ENCODE data around the gene TBL2. TPM values are rescaled to one million over a fixed set of nuclear protein-coding genes. Genes with fewer than 3 reads are reported as not detected.

TBL2 gene
- total RNA-seq, 1 experiment from 2014 or later: 32.3 TPM

DNA sequence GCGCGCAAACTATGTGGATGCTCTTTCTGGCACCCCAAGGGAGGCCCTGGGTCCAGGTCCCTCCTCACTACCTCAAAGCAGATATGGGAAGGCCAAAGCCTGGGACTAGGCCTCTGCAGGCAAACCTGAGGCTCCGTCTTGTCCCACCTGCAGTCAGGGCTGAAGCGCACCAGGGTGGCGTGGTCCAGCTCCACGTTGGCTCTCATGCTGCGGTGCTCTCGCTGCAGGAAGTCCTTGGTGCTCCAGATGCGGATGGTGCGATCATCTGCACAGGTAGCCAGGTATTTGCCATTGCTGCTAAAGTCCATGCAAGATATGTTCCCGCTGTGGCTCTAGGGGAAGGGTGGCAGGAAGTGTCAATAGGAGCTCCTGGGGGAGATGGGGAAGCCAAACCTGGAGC is 4.6 kb downstream of the TBL2 start (continued):
- TF ChIP-seq GABPB1 (CRISPR knock-in tag; IDR thresholded peaks at IDR 0.05) (no peak), MXD4 (CRISPR knock-in tag; IDR thresholded peaks at IDR 0.05; ENCODE audit: borderline replicate concordance) (no peak)
- TF ChIP-seq, protein P1, sequence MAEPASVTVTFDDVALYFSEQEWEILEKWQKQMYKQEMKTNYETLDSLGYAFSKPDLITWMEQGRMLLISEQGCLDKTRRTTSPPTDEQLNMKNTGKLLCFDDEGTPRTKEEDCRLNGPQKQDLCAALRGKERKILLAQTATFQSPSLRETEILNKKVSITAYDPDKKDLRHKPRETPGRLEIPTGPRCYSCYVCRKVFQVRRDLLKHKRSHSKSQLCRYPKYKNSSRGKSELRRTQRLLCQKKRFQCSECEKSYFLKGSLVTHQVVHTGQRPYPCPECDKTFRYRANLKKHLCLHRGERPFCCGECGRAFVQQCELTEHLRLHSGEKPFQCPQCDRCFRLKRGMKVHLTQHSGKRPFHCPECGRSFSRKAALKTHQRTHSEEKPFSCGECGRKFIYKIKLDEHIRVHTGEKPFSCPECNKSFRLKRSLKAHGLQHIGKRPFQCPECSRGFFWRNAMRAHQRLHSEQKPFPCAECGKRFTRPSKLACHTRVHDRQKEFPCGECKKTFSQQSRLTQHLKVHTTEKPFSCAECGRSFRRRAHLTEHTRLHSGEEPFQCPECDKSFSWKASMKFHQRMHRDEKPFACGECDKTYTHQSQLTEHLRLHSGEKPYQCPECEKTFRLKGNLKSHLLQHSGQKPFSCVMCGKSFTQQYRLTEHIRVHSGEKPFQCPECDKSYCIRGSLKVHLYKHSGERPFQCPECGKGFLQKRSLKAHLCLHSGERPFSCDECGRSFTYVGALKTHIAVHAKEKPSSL (CRISPR knock-in tag; conservative IDR thresholded peaks at IDR 0.05): no peak
- TF ChIP-seq, protein P2, sequence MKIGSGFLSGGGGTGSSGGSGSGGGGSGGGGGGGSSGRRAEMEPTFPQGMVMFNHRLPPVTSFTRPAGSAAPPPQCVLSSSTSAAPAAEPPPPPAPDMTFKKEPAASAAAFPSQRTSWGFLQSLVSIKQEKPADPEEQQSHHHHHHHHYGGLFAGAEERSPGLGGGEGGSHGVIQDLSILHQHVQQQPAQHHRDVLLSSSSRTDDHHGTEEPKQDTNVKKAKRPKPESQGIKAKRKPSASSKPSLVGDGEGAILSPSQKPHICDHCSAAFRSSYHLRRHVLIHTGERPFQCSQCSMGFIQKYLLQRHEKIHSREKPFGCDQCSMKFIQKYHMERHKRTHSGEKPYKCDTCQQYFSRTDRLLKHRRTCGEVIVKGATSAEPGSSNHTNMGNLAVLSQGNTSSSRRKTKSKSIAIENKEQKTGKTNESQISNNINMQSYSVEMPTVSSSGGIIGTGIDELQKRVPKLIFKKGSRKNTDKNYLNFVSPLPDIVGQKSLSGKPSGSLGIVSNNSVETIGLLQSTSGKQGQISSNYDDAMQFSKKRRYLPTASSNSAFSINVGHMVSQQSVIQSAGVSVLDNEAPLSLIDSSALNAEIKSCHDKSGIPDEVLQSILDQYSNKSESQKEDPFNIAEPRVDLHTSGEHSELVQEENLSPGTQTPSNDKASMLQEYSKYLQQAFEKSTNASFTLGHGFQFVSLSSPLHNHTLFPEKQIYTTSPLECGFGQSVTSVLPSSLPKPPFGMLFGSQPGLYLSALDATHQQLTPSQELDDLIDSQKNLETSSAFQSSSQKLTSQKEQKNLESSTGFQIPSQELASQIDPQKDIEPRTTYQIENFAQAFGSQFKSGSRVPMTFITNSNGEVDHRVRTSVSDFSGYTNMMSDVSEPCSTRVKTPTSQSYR (CRISPR knock-in tag; IDR thresholded peaks at IDR 0.05): no peak

DNA sequence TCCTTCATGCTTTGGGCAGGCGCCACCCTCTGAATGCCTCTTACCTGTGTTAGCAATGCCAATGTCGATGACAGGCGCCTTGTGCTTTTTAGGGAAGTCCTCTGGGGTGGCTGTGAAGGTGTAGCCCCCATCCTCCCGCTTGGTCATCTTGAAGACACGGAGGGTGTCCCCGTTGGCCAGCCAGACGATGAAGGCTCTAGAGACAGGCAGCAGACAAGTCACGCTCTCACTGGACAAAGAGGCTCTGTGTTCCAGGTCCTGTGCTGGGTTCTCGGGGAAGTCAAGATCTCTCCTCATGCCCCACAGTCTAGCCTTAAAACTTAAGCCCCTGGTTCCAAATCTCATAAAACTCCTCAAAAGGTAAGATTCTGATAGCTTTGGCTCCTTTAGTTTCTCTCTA is 5.1 kb downstream of the TBL2 start:
- Mint-ChIP-seq H3K27ac (no peak overlapping the region), H3K9me3 (no peaks in the 10 kb centered on the region), H3K36me3 (peaks cover 50% of the 10 kb centered on the region), H3K4me1 (peaks cover 10% of the 10 kb centered on the region), H3K27me3 (ENCODE audit: low read depth) (peaks cover 4% of the 10 kb centered on the region), H3K4me3 (no peak overlapping the region)
- TF ChIP-seq ATF1 (CRISPR knock-in tag; IDR thresholded peaks at IDR 0.05) (no peak), RORB (CRISPR knock-in tag; IDR thresholded peaks at IDR 0.05) (no peak), ZBTB43 (CRISPR knock-in tag; IDR thresholded peaks at IDR 0.05) (no peak), GRHL2 (CRISPR knock-in tag; IDR thresholded peaks at IDR 0.05; ENCODE audit: insufficient replicate concordance, severe bottlenecking) (no peak), NFATC4 (CRISPR knock-in tag; IDR thresholded peaks at IDR 0.05) (no peak), KAT7 (CRISPR knock-in tag; IDR thresholded peaks at IDR 0.05; ENCODE audit: borderline replicate concordance) (no peak), GABPB1 (CRISPR knock-in tag; IDR thresholded peaks at IDR 0.05) (no peak), CREM (CRISPR knock-in tag; IDR thresholded peaks at IDR 0.05) (no peak)
- TF ChIP-seq, protein P3, sequence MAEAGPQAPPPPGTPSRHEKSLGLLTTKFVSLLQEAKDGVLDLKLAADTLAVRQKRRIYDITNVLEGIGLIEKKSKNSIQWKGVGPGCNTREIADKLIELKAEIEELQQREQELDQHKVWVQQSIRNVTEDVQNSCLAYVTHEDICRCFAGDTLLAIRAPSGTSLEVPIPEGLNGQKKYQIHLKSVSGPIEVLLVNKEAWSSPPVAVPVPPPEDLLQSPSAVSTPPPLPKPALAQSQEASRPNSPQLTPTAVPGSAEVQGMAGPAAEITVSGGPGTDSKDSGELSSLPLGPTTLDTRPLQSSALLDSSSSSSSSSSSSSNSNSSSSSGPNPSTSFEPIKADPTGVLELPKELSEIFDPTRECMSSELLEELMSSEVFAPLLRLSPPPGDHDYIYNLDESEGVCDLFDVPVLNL (CRISPR knock-in tag; IDR thresholded peaks at IDR 0.05; ENCODE audit: borderline replicate concordance, low read depth): no peak
- TF ChIP-seq, protein P4, sequence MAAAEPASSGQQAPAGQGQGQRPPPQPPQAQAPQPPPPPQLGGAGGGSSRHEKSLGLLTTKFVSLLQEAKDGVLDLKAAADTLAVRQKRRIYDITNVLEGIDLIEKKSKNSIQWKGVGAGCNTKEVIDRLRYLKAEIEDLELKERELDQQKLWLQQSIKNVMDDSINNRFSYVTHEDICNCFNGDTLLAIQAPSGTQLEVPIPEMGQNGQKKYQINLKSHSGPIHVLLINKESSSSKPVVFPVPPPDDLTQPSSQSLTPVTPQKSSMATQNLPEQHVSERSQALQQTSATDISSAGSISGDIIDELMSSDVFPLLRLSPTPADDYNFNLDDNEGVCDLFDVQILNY (CRISPR knock-in tag; IDR thresholded peaks at IDR 0.05): no peak
- DNase-seq (ENCODE audit: low spot score): no peak
- ChIA-PET POLR2A (no interaction called here), CTCF (interaction anchor here (0.6 kb wide), 1 partner anchor 131 kb away, joined by 4 read pairs; no protein-coding TSS in a partner anchor)
- ATAC-seq: no peak

DNA sequence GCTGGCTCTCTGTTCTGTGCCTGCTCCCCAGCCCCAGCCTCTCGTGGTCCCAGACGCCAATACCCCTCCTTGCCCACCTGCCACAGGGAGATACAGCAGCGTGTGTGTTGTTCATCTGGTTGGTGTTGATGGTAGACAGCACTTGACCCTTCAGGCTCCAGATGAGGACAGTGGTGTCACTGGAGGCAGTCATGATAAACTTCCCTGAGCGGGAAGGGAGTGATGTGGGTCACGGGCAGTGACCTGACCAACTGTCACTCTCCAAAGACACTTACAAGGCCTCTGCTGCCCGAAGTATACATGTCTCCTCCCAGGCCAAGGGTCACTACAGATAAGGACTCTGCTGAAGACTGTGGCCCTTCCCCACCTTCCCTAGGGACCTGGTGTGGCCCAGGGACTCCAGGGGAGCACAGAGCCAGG is 5.6 kb downstream of the TBL2 start:
- POLR2A ChIA-PET: no interaction called here
- H3K36me3 Mint-ChIP-seq: peaks cover 50% of the 10 kb centered on the region
- TF ChIP-seq ATF1 (CRISPR knock-in tag; IDR thresholded peaks at IDR 0.05): no peak
- TF ChIP-seq, protein P5, sequence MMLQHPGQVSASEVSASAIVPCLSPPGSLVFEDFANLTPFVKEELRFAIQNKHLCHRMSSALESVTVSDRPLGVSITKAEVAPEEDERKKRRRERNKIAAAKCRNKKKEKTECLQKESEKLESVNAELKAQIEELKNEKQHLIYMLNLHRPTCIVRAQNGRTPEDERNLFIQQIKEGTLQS (CRISPR knock-in tag; conservative IDR thresholded peaks at IDR 0.05): no peak
- TF ChIP-seq MAX (CRISPR knock-in tag; IDR thresholded peaks at IDR 0.05): no peak
- no peak for TF ChIP-seq ESRRA (CRISPR knock-in tag; IDR thresholded peaks at IDR 0.05; ENCODE audit: borderline replicate concordance)
- TF ChIP-seq ZNF317 (CRISPR knock-in tag; IDR thresholded peaks at IDR 0.05; ENCODE audit: borderline replicate concordance, low read depth): no peak
- TF ChIP-seq USF2 (CRISPR knock-in tag; IDR thresholded peaks at IDR 0.05): no peak
- TF ChIP-seq PRDM15 (CRISPR knock-in tag; IDR thresholded peaks at IDR 0.05): no peak
- no peak overlapping the region for H3K27ac Mint-ChIP-seq
- peaks cover 9% of the 10 kb centered on the region for H3K4me1 Mint-ChIP-seq
- DNase-seq (ENCODE audit: low spot score) (no peak), ATAC-seq (no peak)
- peaks cover 3% of the 10 kb centered on the region for H3K27me3 Mint-ChIP-seq (ENCODE audit: low read depth)
- CTCF ChIA-PET: no interaction called here
- no peaks in the 10 kb centered on the region for H3K9me3 Mint-ChIP-seq
- no peak overlapping the region for H3K4me3 Mint-ChIP-seq
